ENCODE measurements around the gene FAM241B.

DNA sequence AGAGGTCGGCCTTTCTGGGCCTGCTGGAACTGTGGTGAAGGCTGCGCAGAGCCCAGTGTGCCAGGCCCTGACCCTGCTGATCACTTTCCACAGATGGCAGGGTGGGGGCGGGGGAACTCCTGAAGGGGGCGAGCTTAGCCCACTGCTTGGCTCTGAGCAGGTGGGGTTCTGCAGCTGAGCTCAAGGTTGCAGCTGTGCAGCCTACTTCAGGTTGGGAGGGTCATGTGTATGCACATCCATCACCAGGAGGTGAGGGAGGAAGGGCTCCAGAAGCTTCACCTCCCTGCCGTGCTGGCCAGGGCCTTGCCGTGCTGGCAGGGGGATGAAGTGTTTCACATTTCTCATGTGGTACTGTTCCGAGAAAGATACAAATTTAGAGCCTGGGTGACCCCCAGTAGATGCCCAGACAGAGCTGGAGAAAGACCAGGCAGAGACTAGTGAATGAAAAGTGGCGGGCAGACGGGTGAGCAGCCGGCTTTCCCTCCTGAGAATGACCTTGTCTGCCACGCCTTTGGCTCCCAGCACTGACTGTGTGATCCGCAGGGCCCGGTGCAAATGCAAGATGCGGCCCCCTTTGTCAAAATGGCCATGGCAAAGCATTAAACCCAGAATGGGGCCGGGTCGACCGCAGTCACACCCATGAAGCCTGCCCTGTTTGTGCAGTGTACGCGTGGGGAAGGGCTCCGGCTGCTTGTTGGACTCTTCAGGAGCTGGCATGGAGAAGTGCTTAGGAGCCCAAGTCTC is 25.2 kb downstream of the FAM241B start:
- TF ChIP-seq CTCF (conservative IDR thresholded peaks at IDR 0.05) = no peak
- no peak for TF ChIP-seq ZFX (IDR thresholded peaks at IDR 0.05)
